IPS-18c (cell line): ENCODE results near the gene PREP.
"Not testable (repeated sequence)": the region's sequence is repeated elsewhere in the genome, so short reads cannot be mapped to it uniquely, and the experiment has no call there.

Source experiments
- H3K4me3 ChIP-seq: 2 replicates; pipeline ENCODE4 v1.7.0; 2013; ENCODE audit warnings: low read depth, mild to moderate bottlenecking, low read length, moderate library complexity; ENCODE audit not compliant: insufficient read depth
- H3K9me3 ChIP-seq: one replicate; pipeline ENCODE4 v1.6.1; 2013; ENCODE audit warnings: mild to moderate bottlenecking, low read length, moderate library complexity; ENCODE audit not compliant: control insufficient read depth, insufficient read depth

The PREP gene

DNA sequence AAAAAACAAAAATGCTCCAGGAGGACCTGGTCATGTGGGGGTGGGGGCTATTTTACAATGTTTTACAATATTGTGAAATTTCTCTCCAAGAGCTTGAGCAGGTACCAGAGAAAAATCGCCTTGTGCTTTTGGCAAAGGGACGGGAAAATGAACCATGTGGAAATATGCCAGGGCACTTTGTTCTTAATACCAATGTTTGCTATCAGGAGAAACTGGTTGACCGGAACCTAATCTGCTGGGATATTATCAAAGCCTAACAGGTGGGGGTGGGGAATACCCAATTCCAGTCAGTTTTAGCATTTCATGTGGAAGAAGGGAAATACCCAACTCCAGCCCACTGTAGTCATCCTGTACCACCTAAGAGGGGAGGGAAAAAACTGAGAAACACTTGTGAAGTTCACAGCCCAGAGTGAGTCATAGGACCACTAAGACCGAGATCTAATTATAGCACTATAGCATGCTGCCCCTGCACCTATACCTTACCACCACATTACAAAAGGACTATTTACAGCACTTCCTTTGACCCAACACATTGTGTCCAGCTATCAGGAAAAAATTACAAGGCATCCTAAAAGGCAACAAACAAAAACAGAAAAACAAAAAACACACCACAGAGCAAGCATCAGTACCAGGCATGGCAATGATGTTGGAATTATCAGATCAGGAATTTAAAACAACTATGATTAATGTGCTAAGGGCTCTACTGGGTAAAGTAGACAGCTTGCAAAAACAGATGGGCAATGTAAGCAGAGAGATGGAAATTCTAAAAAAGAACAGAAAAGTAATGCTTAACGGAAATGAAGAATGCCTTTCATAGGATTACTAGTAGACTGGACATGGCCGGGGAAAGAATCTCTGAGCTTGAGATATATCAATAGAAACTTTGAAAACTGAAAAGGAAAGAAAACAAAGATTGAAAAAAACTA lies 138.9 kb downstream of the PREP start:
- Histone ChIP-seq H3K9me3 (no peaks in the 10 kb centered on the region), H3K4me3 (no peak overlapping the region)

DNA sequence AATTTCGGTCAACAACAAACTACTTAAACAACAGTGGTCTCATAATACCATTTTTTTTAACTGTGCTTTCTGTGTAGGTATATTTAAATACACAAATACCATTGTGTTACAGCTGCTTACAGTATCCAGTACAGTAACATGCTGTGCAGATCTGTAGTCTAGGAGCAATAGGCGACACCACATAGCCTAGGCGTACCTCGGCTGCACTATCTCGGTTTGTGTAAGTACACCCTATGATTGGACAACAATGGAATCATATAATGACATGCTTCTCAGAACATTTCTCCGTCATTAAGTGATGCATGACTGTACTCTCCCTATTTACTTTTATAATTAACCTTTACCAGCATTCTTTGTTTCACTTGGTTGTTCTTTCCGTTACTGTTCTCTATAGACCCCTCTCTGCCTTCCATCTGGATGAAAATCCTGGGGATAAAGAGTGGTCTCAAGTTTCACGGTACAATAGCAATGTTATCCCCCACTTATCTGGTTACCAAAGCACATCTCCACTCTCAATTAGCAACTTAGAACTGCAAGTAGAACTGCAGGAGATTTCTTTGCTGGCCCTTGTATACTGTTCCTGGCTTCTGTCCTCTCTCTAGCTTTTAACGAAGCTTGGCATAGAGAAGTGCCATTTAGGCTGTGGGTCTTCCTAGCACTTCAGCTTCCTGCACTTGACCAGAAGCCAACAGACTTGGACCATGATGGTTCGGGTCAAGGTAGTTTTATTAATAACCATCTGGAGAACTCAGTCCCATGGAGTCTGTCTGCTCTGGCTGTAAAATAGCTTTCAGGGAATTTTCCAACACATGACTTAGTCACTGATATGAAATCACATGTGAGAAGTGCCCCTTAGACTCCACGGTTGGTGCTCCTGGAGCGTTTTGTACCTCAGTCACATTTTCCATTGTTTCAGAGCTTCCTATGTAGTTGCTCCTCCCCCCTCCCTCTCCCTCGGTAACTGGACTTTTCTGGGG lies 142.7 kb downstream of the PREP start:
- no peak overlapping the region for H3K4me3 ChIP-seq
- H3K9me3 ChIP-seq: no peaks in the 10 kb centered on the region

- Histone ChIP-seq H3K4me3 (no peak overlapping the region), H3K9me3 (no peaks in the 10 kb centered on the region)
These were observed 144.1 kb downstream of the PREP start for GRCh38 chr6:105258816-105259215.

GRCh38 chr6:105257340-105257739 lies 145.5 kb downstream of the PREP start:
- no peaks in the 10 kb centered on the region for H3K9me3 ChIP-seq
- H3K4me3 ChIP-seq: no peak overlapping the region

- Histone ChIP-seq H3K4me3 (no peak overlapping the region), H3K9me3 (no peaks in the 10 kb centered on the region)
These were observed 146.3 kb downstream of the PREP start for GRCh38 chr6:105256619-105257018.

DNA sequence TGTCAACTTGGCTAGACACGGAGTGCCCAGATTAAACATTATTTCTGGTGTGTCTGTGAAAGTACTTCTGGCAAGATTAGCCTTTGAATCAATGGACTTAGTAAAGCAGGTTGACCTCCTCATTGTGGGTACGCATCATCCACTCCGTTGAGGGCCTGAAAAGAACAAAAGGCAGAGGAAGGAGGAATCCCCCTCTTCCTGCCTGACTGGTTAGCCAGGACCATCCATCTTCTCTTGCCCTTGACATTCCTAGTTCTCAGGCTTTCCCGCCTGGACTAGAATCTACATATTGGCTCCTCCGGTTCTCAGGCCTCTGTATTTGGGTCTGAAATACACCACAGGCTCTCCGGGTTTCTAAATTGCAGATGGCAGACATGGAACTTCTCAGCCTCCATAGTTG lies 149.1 kb downstream of the PREP start:
- no peaks in the 10 kb centered on the region for H3K9me3 ChIP-seq
- no peak overlapping the region for H3K4me3 ChIP-seq

GRCh38 chr6:105251689-105252088 lies 151.2 kb downstream of the PREP start:
- no peaks in the 10 kb centered on the region for H3K9me3 ChIP-seq

DNA sequence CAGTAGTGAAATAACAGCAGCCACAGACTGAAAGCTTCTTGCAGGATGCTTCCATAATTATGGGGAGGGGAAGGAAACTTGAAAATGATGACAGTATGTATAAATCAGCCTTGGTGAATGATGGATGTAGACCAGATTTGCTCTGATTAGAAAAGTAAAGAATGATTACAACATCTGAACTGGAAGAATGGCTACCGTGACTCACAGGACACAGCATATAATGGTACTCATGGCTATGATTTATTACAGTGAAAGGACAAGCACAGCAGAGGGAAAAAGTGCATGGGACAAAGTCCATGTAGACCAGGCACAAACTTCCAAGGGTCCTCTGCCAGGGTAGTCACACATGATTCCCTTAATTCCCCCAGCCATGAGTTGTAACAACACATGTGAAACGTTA lies 152.3 kb downstream of the PREP start:
- Histone ChIP-seq H3K9me3 (no peaks in the 10 kb centered on the region), H3K4me3 (no peak overlapping the region)

More at GRCh38 chr6:105251689-105252088, 151.2 kb downstream of the PREP start:
- H3K4me3 ChIP-seq: no peak overlapping the region

- H3K4me3 ChIP-seq: no peak overlapping the region
These were observed 159.4 kb downstream of the PREP start for GRCh38 chr6:105243487-105243886.

DNA sequence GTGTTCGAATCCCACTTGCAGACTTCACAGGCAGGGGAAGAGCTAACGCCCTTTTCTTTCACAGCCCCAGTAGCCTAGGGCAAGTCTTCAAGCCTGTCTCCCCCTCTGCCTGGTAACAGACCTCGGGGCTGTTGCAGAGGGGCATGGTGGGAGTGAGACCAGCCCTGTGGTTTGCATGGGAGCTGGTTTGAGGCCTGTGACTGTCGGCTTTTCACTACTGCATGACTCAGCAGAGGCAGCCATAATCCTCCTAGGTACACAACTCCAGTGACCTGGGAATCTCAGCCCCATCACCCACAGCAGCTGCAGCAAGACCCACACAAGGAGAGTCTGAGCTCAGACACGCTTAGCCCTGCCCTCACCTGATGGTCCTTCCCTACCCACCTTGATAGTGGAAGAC lies 167.7 kb downstream of the PREP start:
- peaks cover 4% of the 10 kb centered on the region for H3K9me3 ChIP-seq
- H3K4me3 ChIP-seq: no peak overlapping the region

More at GRCh38 chr6:105243487-105243886, 159.4 kb downstream of the PREP start:
- H3K9me3 ChIP-seq: peaks cover 3% of the 10 kb centered on the region

- H3K9me3 ChIP-seq, H3K4me3 ChIP-seq: not testable (repeated sequence)
These were observed 171.1 kb downstream of the PREP start for GRCh38 chr6:105231771-105232170.
